ENCODE measurements around the gene PEX16.
"Not testable (repeated sequence)": the region's sequence is repeated elsewhere in the genome, so short reads cannot be mapped to it uniquely, and the experiment has no call there.

PEX16 gene

GRCh38 chr11:45906096-45906682 is 11.5 kb downstream of the PEX16 start:
- TF ChIP-seq CTCF (IDR thresholded peaks at IDR 0.05; ENCODE audit: low read depth, low read length): no peak
- Histone ChIP-seq H3K9me3 (ENCODE audit: severe bottlenecking) (no peaks in the 10 kb centered on the region), H3K27ac (no peak overlapping the region), H3K36me3 (peaks cover 60% of the 10 kb centered on the region), H3K4me3 (ENCODE audit: low read depth, low read length) (no peak overlapping the region), H3K27me3 (ENCODE audit: insufficient read depth, low read depth, severe bottlenecking) (no peaks in the 10 kb centered on the region)
- no peak for DNase-seq

- H3K27me3 ChIP-seq (ENCODE audit: insufficient read depth, low read depth, severe bottlenecking); DNase-seq; H3K4me3 ChIP-seq (ENCODE audit: low read depth, low read length); H3K9me3 ChIP-seq (ENCODE audit: severe bottlenecking); H3K27ac ChIP-seq: not testable (repeated sequence)
- peaks cover 58% of the 10 kb centered on the region for H3K36me3 ChIP-seq
Measured at GRCh38 chr11:45905576-45905975, 12.1 kb downstream of the PEX16 start.

GRCh38 chr11:45905095-45905494 is 12.6 kb downstream of the PEX16 start:
- no peak overlapping the region for H3K4me3 ChIP-seq (ENCODE audit: low read depth, low read length)
- no peak for DNase-seq
- H3K27me3 ChIP-seq (ENCODE audit: insufficient read depth, low read depth, severe bottlenecking): no peaks in the 10 kb centered on the region
- no peak for TF ChIP-seq CTCF (IDR thresholded peaks at IDR 0.05; ENCODE audit: low read depth, low read length)
- H3K9me3 ChIP-seq (ENCODE audit: severe bottlenecking): no peaks in the 10 kb centered on the region
- H3K27ac ChIP-seq: no peak overlapping the region
- H3K36me3 ChIP-seq: peaks cover 58% of the 10 kb centered on the region

GRCh38 chr11:45904309-45904915 is 13.3 kb downstream of the PEX16 start:
- H3K9me3 ChIP-seq (ENCODE audit: severe bottlenecking): no peaks in the 10 kb centered on the region
- no peak for TF ChIP-seq CTCF (IDR thresholded peaks at IDR 0.05; ENCODE audit: low read depth, low read length)

GRCh38 chr11:45902452-45903380 is 15.0 kb downstream of the PEX16 start:
- no peak for DNase-seq
- Histone ChIP-seq H3K4me3 (ENCODE audit: low read depth, low read length) (no peak overlapping the region), H3K27ac (no peak overlapping the region), H3K9me3 (ENCODE audit: severe bottlenecking) (no peaks in the 10 kb centered on the region), H3K36me3 (peaks cover 57% of the 10 kb centered on the region), H3K27me3 (ENCODE audit: insufficient read depth, low read depth, severe bottlenecking) (no peaks in the 10 kb centered on the region)
- no peak for TF ChIP-seq CTCF (IDR thresholded peaks at IDR 0.05; ENCODE audit: low read depth, low read length)

More at GRCh38 chr11:45904309-45904915, 13.3 kb downstream of the PEX16 start:
- no peak overlapping the region for H3K4me3 ChIP-seq (ENCODE audit: low read depth, low read length)
- peaks cover 55% of the 10 kb centered on the region for H3K36me3 ChIP-seq
- no peaks in the 10 kb centered on the region for H3K27me3 ChIP-seq (ENCODE audit: insufficient read depth, low read depth, severe bottlenecking)
- H3K27ac ChIP-seq: no peak overlapping the region
- no peak for DNase-seq

- Histone ChIP-seq H3K36me3 (peaks cover 52% of the 10 kb centered on the region), H3K27me3 (ENCODE audit: insufficient read depth, low read depth, severe bottlenecking) (no peaks in the 10 kb centered on the region), H3K9me3 (ENCODE audit: severe bottlenecking) (no peaks in the 10 kb centered on the region), H3K4me3 (ENCODE audit: low read depth, low read length) (no peak overlapping the region), H3K27ac (no peak overlapping the region)
- DNase-seq: no peak
- no peak for TF ChIP-seq CTCF (IDR thresholded peaks at IDR 0.05; ENCODE audit: low read depth, low read length)
Measured at GRCh38 chr11:45901626-45902025, 16.1 kb downstream of the PEX16 start.

Measured in WERI-Rb-1 (cell line).